H1 (cell line): Measurements from ENCODE around the gene PIAS4. TPM values are rescaled to one million over a fixed set of nuclear protein-coding genes. Genes with fewer than 3 reads are reported as not detected.

Experiments
- ASH2L ChIP-seq: fragments of 200-600, 300-600 bp; sonication (generic); IDR thresholded peaks from one replicate; pipeline ENCODE4 v1.7.1; 2017; ENCODE audit warnings: low read length
- EZH2 ChIP-seq: fragments of 200-600 bp; sonication (generic); IDR thresholded peaks from 2 replicates; pipeline ENCODE4 v1.7.1; 2012; ENCODE audit warnings: low read depth, mild to moderate bottlenecking, moderate library complexity, low read length, inconsistent platforms; ENCODE audit not compliant: severe bottlenecking
- HDAC6 ChIP-seq: IDR thresholded peaks from one replicate; pipeline ENCODE4 v1.7.1; 2012; ENCODE audit warnings: low read depth, mild to moderate bottlenecking, inconsistent platforms, low read length, moderate library complexity
- SP4 ChIP-seq: IDR thresholded peaks from 2 replicates; pipeline ENCODE4 v1.6.1; 2012; ENCODE audit warnings: low read length, inconsistent platforms
- polyA plus RNA-seq, 7 experiments: library from polyadenylated mRNA; depleted of rRNA in 3 of 7; stranded (reverse) in 5 of 7; unstranded in 2 of 7; fragments of >200 nt in 5 of 7; fragments of 200-250 nt in 2 of 7; gene quantifications; 1 replicate in 5 of 7; 2 replicates in 1 of 7; 4 replicates in 1 of 7; pipeline versions ENCODE4 v1.2.1 to v1.2.3, GENCODE V29; 2011 to 2013; ENCODE audit warnings: missing spikeins in 2 of 7, mixed read lengths in 2 of 7
- total RNA-seq: library from RNA; stranded (reverse); fragmentation: NEBNext Ultra II Directional; extraction: Animal tissue kit (Norgen Biotek cat#: 25700); gene quantifications from 2 replicates; pipeline ENCODE4 v1.2.1, GENCODE V29; 2021

PIAS4 gene
- total and polyA plus RNA-seq, 2 of the 8 experiments (the other 6 are each of a cell fraction or from before 2014, with no cell fraction given), result 30.2 to 51.4 TPM

- TF ChIP-seq HDAC6 (no peak), ASH2L (no peak), SP4 (no peak), EZH2 (no peak)
These were observed 36.5 kb upstream of the PIAS4 start, which contains the start of gene DAPK3 (continued) for GRCh38 chr19:3970808-3971598.
